ENCODE data around the gene TIFAB. TPM values are rescaled to one million over a fixed set of nuclear protein-coding genes. Genes with fewer than 3 reads are reported as not detected.

The TIFAB gene
- total RNA-seq, 4 donors from 2014 or later: not detected

GRCh38 chr5:135469911-135470310, 17.8 kb upstream of the TIFAB start:
- intact Hi-C loops (cut with DNase I): loop anchor here (10.0 kb wide), 1 partner anchor 355 kb away; no protein-coding TSS in a partner anchor
- TF ChIP-seq CTCF (IDR thresholded peaks at IDR 0.05) (no peak), POLR2A (IDR thresholded peaks at IDR 0.05) (no peak)
- no peak for DNase-seq
- H3K9me3 ChIP-seq: no peaks in the 10 kb centered on the region
- peaks cover 29% of the 10 kb centered on the region for H3K27me3 ChIP-seq
- peaks cover 3 to 7% of the 10 kb centered on the region in 2 donors for H3K4me1 ChIP-seq
- H3K4me3 ChIP-seq (replicated peaks in 1 of 3): no peak overlapping the region
- no peaks in the 10 kb centered on the region for H3K36me3 ChIP-seq
- no peak overlapping the region for H3K27ac ChIP-seq
- 83 to 85% methylated on average over 5 of the region's 5 CpGs for WGBS, 2 donors

GRCh38 chr5:135468541-135468940, 16.4 kb upstream of the TIFAB start:
- intact Hi-C loops (cut with DNase I): loop anchor here (10.0 kb wide), 1 partner anchor 356 kb away; no protein-coding TSS in a partner anchor
- DNase-seq: no peak
- no peak overlapping the region for H3K27ac ChIP-seq
- TF ChIP-seq CTCF (IDR thresholded peaks at IDR 0.05) (no peak), POLR2A (IDR thresholded peaks at IDR 0.05) (no peak)
- no peaks in the 10 kb centered on the region for H3K36me3 ChIP-seq
- H3K9me3 ChIP-seq: no peaks in the 10 kb centered on the region
- WGBS, 2 donors: 94 to 100% methylated on average over 2 of the region's 2 CpGs
- H3K4me3 ChIP-seq (replicated peaks in 1 of 3): no peak overlapping the region
- H3K4me1 ChIP-seq: peaks cover 3 to 7% of the 10 kb centered on the region in 2 donors
- peaks cover 26% of the 10 kb centered on the region for H3K27me3 ChIP-seq

GRCh38 chr5:135467871-135468485, 15.8 kb upstream of the TIFAB start:
- no peak for DNase-seq
- Histone ChIP-seq H3K4me3 (replicated peaks in 1 of 3) (no peak overlapping the region), H3K9me3 (no peaks in the 10 kb centered on the region), H3K27ac (no peak overlapping the region), H3K27me3 (peaks cover 23% of the 10 kb centered on the region), H3K36me3 (no peaks in the 10 kb centered on the region), H3K4me1 (peaks cover 3 to 7% of the 10 kb centered on the region in 2 donors)
- TF ChIP-seq POLR2A (IDR thresholded peaks at IDR 0.05) (no peak), CTCF (IDR thresholded peaks at IDR 0.05) (no peak)
- 81 to 86% methylated on average over 4 of the region's 4 CpGs for WGBS, 2 donors
- intact Hi-C loops (cut with DNase I): loop anchor here (10.0 kb wide), 1 partner anchor 357 kb away; no protein-coding TSS in a partner anchor

GRCh38 chr5:135467051-135467625, 15.0 kb upstream of the TIFAB start:
- no peak for DNase-seq
- 46% methylated on average over 8 to 13 of the region's 15 CpGs for WGBS, 2 donors
- no peaks in the 10 kb centered on the region for H3K9me3 ChIP-seq
- TF ChIP-seq POLR2A (IDR thresholded peaks at IDR 0.05) (no peak), CTCF (IDR thresholded peaks at IDR 0.05) (no peak)
- intact Hi-C loops (cut with DNase I): loop anchor here (10.0 kb wide), 1 partner anchor 358 kb away; no protein-coding TSS in a partner anchor
- peaks cover 20% of the 10 kb centered on the region for H3K27me3 ChIP-seq
- no peak overlapping the region for H3K4me3 ChIP-seq (replicated peaks in 1 of 3)
- H3K4me1 ChIP-seq: peaks cover 3 to 7% of the 10 kb centered on the region in 2 donors
- H3K27ac ChIP-seq: no peak overlapping the region
- no peaks in the 10 kb centered on the region for H3K36me3 ChIP-seq

Measured in thyroid gland (tissue), 4 donors.